GM13977 (cell line): ENCODE data around the gene RPRD2.
A peak's percentile ranks its signal among the peaks of the same experiment; 100 is the strongest.

ENCODE experiments used
- DNase-seq: peaks from one replicate; pipeline ENCODE4 v3.0.0; 2012; ENCODE audit warnings: low spot score
- in situ Hi-C: fragments of 300-500 bp; cut with MboI; formaldehyde crosslinking; loops from one replicate; pipeline ENCODE4 v1.12.0; 2022; ENCODE audit warnings: low sequenced_read_pairs, low pct_unique_long_range_greater_than_20kb, mixed read lengths, inconsistent platforms; ENCODE audit not compliant: unreplicated experiment
- TF ChIP-seq, protein P1 (sequence below): IDR thresholded peaks from 2 replicates; pipeline ENCODE4 v1.5.1; 2012; ENCODE audit warnings: mild to moderate bottlenecking, control low read depth; ENCODE audit not compliant: insufficient read depth; ENCODE audit errors: extremely low read depth, missing control alignments

Gene RPRD2

DNA sequence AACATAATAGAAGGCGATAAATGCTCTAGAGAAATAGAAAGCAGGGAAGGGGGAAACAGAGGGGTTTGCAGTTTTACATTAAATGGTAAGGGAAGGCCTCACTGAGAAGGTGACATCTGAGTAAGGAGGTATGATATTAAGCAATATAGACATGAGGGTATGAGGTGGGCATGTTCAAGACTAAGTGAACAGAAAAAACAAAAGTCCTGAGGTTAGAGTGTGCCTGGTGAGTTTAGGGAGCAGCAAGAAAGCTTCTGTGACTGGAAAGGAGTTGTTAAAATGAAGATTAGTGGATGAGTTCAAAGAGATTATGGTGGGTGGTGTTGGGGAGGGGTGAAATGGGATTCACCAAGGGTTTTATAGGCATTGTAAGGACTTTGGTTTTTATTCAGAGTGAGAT, 8.6 kb downstream of the RPRD2 start:
- in situ Hi-C loops: no loop called here
- DNase-seq: no peak
- TF ChIP-seq, protein P1, sequence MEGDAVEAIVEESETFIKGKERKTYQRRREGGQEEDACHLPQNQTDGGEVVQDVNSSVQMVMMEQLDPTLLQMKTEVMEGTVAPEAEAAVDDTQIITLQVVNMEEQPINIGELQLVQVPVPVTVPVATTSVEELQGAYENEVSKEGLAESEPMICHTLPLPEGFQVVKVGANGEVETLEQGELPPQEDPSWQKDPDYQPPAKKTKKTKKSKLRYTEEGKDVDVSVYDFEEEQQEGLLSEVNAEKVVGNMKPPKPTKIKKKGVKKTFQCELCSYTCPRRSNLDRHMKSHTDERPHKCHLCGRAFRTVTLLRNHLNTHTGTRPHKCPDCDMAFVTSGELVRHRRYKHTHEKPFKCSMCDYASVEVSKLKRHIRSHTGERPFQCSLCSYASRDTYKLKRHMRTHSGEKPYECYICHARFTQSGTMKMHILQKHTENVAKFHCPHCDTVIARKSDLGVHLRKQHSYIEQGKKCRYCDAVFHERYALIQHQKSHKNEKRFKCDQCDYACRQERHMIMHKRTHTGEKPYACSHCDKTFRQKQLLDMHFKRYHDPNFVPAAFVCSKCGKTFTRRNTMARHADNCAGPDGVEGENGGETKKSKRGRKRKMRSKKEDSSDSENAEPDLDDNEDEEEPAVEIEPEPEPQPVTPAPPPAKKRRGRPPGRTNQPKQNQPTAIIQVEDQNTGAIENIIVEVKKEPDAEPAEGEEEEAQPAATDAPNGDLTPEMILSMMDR: no peak

DNA sequence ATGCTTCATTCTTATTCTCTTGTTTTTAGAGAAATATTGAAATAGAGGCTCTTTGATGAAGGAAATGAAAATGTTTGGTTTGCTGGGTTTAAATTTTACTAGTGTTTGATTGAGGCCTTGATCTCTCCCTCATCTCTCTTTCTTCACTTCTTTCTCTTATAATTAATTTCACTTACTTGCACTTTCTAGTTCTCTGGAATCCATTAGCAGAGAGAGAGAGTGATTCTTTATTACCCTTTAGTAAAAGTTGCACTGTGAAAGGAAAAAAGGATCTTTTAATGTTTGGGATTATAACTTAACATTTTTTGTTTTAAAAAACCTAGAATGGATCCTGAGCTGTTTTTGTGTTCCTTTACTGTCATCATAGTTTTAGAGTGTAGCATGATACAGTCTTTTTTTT, 12.2 kb downstream of the RPRD2 start:
- in situ Hi-C loops: no loop called here
- DNase-seq: no peak
- TF ChIP-seq, protein P1: no peak

DNA sequence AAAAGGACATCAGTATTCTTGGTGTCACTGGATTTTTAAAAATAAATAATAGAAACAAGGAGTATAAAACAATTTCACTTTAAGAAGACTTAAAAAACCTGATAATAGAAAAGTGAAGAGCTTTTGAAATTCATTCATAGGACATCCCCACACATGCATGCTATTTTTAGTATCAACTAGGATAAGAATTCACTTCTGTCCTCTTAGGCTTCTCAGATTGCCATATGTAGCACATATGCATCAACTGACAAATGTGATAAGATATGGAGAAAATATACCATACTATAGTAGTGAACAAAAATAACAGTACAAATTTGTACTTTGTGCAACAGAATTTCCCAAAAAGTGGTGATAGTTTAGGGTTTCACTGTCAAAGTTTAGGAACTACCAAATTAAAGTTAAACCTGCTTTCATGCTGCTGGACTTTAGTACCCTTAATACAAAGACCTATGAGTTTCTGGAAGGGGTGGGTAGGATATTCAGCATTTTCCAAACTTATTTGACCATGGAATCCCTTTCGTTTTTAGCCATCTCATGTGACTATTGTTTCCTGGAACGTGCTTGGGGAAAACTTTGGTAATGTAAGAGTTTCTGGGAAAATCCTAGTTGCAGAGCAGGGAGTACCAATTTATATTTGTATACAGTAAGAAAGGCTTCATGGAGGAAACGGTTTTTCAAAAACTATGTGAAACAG, 19.8 kb downstream of the RPRD2 start:
- in situ Hi-C loops: no loop called here
- TF ChIP-seq, protein P1: no peak
- DNase-seq: no peak

DNA sequence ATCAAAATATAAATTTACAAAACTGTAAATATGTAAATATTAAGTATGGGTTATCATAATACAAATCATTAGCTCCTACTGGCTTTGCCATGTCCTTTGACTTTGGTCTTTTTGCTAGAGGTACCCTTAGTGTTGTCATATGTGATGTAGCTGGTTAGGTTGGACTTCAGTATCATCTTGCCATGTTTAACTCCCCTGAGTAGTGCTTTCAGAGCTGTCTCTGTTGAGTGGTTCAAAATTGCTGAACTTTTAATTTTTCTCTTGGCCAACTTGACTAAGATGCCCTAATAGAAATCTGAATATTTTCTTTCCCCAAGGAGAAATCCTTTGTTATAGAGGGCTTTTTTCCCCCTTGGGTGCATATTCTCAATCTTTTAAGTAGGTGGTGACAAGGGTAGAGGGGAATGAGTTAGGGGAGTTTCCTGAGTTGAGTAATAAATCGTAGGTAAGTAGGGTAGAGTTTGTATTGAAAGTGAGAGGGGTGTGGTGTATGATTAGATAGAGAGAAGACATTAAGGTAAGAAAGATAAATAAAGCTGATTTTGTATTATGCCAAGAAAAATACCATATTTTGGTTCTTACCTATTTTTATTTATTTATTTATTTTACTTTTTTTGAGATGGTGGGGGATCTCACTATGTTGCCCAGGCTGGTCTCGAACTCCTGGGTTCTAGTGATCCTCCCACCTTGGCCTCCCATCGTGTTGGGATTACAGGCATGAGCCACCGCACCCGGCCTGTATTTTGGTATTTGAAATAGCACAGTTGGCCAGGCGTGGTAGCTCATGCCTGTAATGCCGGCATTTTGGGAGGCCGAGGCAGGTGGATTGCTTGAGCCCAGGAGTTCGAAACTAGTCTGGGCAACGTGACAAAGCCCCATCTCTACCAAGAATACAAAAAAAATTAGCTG, 21.8 kb downstream of the RPRD2 start:
- TF ChIP-seq, protein P1: no peak
- in situ Hi-C loops: no loop called here
- peak; percentile 31 for DNase-seq

DNA sequence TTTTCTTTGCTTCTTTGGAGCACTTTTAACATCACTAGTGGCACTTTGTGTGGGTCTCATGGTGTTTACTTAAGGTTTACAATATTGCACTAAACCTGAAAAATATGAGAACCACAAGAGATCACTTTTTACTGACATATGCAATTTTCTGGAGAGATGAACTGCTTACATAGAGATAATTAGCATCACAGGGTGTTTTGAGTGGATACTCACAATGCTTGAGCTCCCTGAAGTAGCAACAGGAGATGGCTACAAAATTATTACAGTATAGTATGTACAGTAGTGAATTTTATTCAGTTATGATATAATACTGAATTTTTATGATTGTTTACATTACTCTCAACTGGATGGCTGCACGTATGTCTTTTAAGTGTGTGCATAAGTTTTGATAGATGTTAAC, 22.6 kb downstream of the RPRD2 start:
- in situ Hi-C loops: no loop called here
- no peak for DNase-seq
- TF ChIP-seq, protein P1: no peak

DNA sequence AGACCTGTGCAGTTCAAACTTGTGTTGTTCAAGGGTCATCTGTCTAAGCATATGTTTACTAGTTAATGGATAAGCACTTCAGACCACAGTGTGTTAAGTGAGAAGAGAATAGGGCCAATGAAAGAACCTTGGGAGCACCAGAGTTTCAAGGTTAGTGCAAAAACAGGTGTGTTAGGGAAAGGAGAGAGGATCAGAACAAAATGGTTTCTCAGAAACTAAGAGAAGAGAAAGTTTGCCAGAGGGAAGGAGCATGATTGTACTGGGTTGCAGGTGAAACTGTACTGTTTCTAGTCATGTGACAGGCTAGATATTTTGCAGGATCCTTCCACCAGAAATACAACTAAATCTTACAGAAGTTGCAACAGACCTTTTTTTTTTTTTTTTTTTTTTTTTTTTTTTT, 23.3 kb downstream of the RPRD2 start:
- in situ Hi-C loops: no loop called here
- no peak for DNase-seq
- TF ChIP-seq, protein P1: no peak
